ENCODE data around the gene TNIK. TPM values are rescaled to one million over a fixed set of nuclear protein-coding genes. Genes with fewer than 3 reads are reported as not detected.

Gene TNIK
- total and polyA plus RNA-seq, 2 of the 13 experiments (the other 11 are each of a cell fraction or from before 2014, with no cell fraction given), result 0.15 to 0.22 TPM

DNA sequence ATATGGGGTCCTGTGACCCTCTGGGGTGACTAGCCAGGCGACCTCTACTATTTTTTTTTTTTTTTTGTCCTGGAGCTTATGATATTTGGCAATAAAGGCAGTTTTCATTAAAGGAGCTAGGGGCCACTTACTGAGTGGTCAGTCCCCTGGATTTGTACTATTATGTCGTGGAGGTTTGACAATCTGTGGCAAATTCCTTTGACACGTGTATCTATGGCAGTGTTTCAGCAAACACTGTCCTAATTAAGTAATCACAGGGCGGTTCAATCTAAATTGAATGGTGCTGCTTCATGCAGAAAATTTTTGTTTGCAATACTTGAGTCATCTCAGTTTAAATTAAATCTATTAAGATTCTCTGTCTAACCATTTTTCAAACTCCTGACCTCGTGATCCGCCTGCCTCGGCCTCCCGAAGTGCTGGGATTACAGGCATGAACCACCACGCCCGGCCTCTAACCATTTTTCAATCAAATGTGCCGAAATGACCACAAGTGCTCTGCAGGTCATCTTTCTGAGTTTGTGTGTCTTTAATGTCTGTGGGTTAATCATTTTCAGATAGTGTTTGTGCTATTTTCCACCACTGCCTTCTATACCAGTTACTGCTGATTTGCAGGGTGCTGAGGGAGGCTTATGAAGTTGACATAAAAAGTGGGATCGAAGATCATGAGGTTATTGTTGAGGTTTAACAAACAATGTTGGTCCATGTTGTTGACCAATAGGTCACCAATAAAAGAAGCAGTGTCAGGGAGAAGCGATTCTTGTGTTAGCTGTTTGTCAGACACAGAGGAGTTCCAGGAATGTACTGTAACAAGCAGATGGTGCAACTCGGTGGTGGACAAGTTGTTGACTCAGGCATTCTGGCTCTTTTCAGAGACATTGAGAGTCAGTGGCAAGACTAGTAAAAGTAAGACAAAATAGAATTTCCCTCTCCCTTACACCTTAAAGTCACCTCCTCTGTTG is 415.1 kb downstream of the TNIK start (continued):
- no peak for TF ChIP-seq ZNF451 (CRISPR knock-in tag; IDR thresholded peaks at IDR 0.05)
- TF ChIP-seq, protein P1, sequence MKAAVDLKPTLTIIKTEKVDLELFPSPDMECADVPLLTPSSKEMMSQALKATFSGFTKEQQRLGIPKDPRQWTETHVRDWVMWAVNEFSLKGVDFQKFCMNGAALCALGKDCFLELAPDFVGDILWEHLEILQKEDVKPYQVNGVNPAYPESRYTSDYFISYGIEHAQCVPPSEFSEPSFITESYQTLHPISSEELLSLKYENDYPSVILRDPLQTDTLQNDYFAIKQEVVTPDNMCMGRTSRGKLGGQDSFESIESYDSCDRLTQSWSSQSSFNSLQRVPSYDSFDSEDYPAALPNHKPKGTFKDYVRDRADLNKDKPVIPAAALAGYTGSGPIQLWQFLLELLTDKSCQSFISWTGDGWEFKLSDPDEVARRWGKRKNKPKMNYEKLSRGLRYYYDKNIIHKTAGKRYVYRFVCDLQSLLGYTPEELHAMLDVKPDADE (CRISPR knock-in tag; IDR thresholded peaks at IDR 0.05), result no peak

DNA sequence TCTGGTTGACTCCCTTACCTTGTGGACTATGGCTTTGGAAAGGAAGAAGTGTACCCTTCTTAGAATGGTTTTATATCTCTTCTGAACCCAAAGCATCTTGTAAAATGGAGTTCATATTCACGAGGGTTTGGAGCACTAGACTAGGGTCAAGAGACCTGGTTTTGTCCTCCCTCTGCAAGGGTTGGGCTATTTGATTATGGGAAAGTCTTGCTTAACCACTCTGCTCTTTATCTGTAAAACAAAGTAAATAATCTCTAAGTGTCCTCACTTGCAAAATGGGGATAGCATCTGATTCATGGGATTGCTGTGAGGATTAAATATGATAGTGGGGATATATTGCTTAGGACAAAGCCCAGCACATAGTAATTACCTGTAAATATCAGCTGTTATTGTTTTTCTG is 415.8 kb downstream of the TNIK start:
- Histone ChIP-seq H3K9me3 (ENCODE audit: low read length) (no peaks in the 10 kb centered on the region), H3K79me2 (ENCODE audit: insufficient read depth, low read length) (no peaks in the 10 kb centered on the region), H3K4me1 (ENCODE audit: insufficient read depth, low read length) (peaks cover 60% of the 10 kb centered on the region), H2AFZ (ENCODE audit: low read length) (peak overlapping the region; percentile 32), H3K27me3 (ENCODE audit: control insufficient read depth in 1 of 2, insufficient read depth in 2 of 2, low read length in 2 of 2) (no peaks in the 10 kb centered on the region), H3K4me3 (replicated peaks in 1 of 3; ENCODE audit: insufficient read depth in 1 of 3, low read depth in 2 of 3, low read length in 3 of 3) (no peak overlapping the region), H3K4me2 (ENCODE audit: low read depth, low read length) (peak overlapping the region; percentile 58), H3K27ac (ENCODE audit: extremely low read length, insufficient read depth, low read length) (peak overlapping the region; percentile 84), H3K36me3 (replicated peaks in 1 of 2; ENCODE audit: control insufficient read depth in 1 of 2, insufficient read depth in 2 of 2, low read length in 2 of 2) (no peaks in the 10 kb centered on the region), H3K9ac (ENCODE audit: insufficient read depth, low read depth, low read length) (peak overlapping the region; percentile 65), H4K20me1 (ENCODE audit: insufficient read depth, low read length) (no peaks in the 10 kb centered on the region)
- no peak for ATAC-seq
- CTCF ChIA-PET (ENCODE audit: low intra/inter-chr PET ratio, low total read pairs), result no interaction called here
- WGBS (ENCODE audit: low lambda C conversion rate), result 0% methylated on average over 1 of the region's 1 CpG
- DNase-seq (ENCODE audit: low spot score), result peak; percentile 69
- intact Hi-C loops (cut with micrococcal nuclease; ENCODE audit: unreplicated experiment), result no loop called here
- in situ Hi-C loops (cut with HindIII; ENCODE audit: extremely low pct_ligation_motif_present, low pct_unique_long_range_greater_than_20kb), result no loop called here
- FAIRE-seq, result peak; percentile 50
- no TSS peak for BruUV-seq (replicated peaks)
- POLR2A ChIA-PET, result interaction anchor here (1.1 to 3.5 kb wide), 7 partner anchors 11 to 797 kb away, joined by 3 to 18 read pairs (median 9); partner anchors contain the start of gene SLC2A2
- TF ChIP-seq, protein P1 (CRISPR knock-in tag; IDR thresholded peaks at IDR 0.05), result no peak
- TF ChIP-seq SETDB1 (CRISPR knock-in tag; IDR thresholded peaks at IDR 0.05; ENCODE audit: borderline replicate concordance) (no peak), NBN (conservative IDR thresholded peaks at IDR 0.05) (no peak), ETV5 (CRISPR knock-in tag; IDR thresholded peaks at IDR 0.05; ENCODE audit: borderline replicate concordance) (no peak), NR2F2 (IDR thresholded peaks at IDR 0.05; ENCODE audit: borderline replicate concordance, low read depth) (peak; percentile 62; the same call in 1 of the 2 replicates), CHCHD3 (CRISPR knock-in tag; IDR thresholded peaks at IDR 0.05) (no peak)
- TF ChIP-seq, protein P2, sequence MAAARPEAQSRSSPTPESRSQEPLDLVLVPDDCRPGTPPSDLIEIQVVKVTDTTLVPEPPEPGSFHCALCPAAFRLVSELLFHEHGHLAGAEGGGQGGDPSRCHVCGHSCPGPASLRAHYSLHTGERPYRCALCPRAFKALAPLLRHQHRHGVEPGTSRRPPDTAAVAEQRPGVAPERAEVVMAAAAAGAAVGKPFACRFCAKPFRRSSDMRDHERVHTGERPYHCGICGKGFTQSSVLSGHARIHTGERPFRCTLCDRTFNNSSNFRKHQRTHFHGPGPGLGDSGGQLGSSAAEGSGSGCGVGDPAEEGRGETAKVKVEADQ (CRISPR knock-in tag; IDR thresholded peaks at IDR 0.05; ENCODE audit: borderline replicate concordance), result no peak
- TF ChIP-seq, protein P3, sequence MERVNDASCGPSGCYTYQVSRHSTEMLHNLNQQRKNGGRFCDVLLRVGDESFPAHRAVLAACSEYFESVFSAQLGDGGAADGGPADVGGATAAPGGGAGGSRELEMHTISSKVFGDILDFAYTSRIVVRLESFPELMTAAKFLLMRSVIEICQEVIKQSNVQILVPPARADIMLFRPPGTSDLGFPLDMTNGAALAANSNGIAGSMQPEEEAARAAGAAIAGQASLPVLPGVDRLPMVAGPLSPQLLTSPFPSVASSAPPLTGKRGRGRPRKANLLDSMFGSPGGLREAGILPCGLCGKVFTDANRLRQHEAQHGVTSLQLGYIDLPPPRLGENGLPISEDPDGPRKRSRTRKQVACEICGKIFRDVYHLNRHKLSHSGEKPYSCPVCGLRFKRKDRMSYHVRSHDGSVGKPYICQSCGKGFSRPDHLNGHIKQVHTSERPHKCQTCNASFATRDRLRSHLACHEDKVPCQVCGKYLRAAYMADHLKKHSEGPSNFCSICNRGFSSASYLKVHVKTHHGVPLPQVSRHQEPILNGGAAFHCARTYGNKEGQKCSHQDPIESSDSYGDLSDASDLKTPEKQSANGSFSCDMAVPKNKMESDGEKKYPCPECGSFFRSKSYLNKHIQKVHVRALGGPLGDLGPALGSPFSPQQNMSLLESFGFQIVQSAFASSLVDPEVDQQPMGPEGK (CRISPR knock-in tag; IDR thresholded peaks at IDR 0.05), result no peak

All from HepG2 (cell line).